ENCODE measurements around the gene RRP12.

RRP12 gene

DNA sequence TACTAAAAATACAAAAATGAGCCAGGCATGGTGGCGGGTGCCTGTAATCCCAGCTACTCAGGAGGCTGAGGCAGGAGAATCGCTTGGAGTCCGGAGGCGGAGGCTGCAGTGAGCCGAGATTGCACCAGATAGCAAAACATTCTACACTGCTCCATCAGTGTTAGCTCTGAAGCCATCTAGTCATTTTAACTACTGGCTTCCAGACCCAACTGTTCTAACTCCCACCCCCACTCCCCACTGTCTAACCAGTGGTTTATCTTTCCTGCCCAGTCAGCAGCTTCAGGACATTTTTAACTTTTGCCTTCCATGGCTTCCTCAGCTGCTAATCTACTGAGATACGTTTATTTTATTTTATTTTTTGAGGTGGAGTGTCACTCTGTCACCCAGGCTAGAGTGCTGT is 88.2 kb downstream of the RRP12 start:
- DNase-seq (ENCODE audit: low spot score) = no peak

DNA sequence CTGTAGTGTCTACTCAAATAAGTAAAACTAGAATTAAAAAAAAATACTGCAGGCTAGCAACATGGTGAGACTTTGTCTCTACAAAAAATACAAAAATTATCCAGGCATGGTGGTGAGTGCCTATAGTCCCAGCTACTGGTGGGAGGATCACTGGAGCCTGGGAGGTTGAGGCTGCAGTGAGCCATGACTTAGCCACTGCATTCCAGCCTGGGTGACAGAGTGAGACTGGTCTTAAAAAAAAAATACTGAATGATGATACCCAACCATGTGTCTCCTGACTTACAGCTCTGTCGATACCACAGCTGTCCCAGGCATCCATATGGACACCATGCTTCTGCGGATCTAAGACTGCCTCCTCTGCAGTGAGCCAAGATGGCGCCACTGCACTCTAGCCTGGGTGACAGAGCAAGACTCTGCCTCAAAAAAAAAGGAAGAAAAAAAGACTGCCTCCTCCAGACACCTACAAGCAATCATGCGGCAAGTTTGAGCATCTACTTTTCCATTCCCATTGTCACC is 90.0 kb downstream of the RRP12 start:
- DNase-seq (ENCODE audit: low spot score) = no peak

DNA sequence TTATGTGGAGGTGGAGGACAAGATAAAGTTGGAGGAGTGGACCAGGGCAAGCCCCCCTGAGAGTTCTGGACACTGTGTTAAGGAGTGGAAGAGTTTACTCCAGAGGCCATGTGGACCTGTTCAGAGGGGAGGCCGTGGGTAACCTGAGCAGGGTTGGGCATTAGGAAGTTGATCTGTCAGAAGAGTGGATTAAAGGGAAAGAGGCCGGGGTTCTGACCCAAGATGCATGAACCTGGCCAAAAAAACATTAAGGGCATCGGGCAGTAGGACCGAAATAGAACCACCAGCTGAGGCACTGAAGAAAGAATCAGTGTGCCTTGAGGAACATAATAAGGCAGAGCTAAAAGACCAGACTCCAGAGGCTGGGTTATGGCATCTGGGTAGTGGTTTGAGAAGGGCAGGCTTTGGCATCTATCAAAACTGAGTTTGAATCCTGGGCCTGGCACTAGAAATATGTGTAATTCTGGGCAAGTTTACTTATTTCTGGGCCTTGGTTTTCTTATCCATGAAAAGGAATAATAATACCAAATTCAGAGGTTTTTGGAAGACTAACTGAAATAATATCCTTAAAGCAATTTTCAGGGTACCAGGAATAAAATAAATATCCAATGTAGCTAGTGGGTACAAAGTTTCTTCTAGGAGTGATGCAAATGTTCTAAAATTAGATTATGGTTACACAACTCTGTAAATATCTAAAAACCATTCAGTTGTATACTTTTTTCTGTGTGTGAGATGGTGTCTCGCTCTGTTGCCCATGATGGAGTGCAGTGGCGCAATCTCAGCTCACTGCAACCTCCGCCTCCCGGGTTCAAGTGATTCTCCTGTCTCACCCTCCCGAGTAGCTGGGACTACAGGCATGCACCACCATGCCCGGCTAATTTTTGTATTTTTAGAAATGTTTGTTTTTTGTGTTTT is 93.0 kb downstream of the RRP12 start:
- no peak for DNase-seq (ENCODE audit: low spot score)

DNA sequence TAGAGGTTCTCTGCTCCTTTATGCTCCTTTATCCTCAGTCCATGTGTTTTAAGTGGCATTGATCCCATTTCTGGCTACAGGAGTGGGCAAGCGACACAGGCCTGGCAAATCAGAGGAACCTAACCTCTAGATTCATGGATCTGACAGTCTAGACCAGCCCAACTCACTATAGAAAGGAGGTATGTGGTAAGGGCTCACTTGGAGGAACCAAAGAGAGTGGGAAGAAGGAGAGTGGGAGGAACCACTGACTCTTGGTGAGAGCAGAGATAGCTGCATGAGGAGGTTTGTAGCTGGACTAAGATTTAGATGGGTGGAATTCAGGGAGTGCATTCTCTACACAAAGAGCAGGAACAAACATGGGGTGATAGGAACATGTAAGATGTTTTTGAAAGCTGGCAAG is 93.7 kb downstream of the RRP12 start:
- DNase-seq (ENCODE audit: low spot score) = no peak

All from iPS-NIHi11 (cell line).